Measurements from ENCODE around the gene AGGF1. TPM values are rescaled to one million over a fixed set of nuclear protein-coding genes. Genes with fewer than 3 reads are reported as not detected.

AGGF1 gene, protein sequence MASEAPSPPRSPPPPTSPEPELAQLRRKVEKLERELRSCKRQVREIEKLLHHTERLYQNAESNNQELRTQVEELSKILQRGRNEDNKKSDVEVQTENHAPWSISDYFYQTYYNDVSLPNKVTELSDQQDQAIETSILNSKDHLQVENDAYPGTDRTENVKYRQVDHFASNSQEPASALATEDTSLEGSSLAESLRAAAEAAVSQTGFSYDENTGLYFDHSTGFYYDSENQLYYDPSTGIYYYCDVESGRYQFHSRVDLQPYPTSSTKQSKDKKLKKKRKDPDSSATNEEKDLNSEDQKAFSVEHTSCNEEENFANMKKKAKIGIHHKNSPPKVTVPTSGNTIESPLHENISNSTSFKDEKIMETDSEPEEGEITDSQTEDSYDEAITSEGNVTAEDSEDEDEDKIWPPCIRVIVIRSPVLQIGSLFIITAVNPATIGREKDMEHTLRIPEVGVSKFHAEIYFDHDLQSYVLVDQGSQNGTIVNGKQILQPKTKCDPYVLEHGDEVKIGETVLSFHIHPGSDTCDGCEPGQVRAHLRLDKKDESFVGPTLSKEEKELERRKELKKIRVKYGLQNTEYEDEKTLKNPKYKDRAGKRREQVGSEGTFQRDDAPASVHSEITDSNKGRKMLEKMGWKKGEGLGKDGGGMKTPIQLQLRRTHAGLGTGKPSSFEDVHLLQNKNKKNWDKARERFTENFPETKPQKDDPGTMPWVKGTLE
- total RNA-seq: 25.8 and 31.2 TPM in 2 replicates

DNA sequence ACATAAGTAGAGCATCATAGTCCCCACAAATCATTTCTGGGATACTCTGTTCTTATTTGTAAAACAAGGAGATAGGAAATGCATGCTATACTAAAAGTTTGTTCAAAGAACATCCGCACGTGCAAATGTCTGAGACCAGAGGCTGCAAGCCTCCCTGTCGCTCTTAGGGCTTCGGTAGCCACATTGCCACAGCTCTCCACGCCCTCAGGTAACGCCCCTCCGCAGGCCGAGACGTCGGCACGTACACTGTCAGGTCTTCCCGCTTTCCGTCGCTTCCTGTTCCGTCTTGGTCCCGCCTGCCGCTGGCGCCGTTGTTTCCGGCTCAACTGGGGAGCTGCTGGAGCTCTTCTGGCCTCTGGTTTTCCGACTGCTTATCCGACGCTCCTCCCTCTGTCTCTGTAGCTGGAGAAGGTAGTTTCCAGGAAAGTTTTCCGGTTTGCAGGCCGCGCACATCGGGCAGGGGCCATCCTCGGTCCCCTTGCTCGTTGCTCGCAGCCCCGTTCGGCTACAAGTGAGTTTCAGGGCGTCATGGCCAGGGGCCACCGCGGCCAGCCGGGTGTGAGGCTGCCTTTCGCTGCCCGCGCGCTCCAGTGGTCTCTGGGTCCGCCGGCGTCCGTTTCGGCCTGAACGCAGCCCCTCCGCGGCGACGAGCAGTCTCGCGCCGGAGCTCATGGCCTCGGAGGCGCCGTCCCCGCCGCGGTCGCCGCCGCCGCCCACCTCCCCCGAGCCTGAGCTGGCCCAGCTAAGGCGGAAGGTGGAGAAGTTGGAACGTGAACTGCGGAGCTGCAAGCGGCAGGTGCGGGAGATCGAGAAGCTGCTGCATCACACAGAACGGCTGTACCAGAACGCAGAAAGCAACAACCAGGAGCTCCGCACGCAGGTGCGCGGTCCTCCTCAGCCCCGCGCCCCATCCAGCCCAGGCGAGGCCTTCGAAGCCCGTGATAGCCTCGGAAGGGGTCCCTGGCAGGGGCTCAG is at the start of gene AGGF1:
Gene AGGF1, plus strand, starts transcription at position 308 of the 975 bp plus-strand sequence. Its CDS starts 363 bp downstream, at position 671.

DNA sequence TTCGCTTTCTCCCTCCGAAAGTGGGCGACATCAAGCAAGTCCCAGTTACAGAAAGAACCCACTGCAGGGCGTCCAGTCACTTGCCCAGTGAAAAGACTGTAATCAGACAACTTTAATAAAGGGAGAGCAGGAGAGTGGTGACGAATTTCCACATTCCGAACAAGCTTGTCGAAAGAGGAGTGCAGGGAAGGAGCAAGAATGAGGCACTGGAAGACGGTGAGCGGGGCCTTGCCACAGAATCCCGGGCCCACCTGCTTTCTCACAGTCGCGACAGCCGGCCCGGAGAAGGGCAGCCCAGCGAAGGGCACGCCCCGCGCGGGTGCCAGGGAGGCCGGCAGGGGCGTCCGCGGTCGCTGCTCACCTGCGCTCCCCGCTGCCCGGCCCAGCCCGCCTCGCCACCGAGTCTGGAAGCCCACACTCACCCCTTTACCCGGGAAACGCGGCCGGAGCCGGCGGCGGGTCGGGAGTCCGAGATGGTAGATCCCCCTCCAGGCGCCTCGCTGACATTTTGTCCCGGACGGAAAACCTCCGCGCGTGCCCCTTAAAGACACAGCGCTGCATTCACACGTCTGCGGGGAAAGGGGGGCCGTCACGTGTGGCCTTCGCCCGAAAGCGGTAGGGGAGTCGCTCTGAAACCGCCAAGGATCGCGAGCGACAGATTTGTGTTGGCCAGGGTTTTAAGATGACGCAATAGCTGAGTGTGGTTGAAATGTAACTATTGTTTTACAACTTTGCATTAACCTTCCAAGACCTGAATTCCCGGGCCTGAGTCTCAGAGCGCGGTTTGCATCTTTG is 56.7 kb downstream of the AGGF1 start, which contains the start of gene ZBED3:
Gene ZBED3, minus strand, starts transcription at position 597 of the 795 bp plus-strand sequence. CDS start 9,407 bp downstream, outside the sequence.

Other genes starting within 250 kb of the AGGF1 start
- 4.8 and 15.1 TPM in 2 replicates for gene F2RL1, start 211.4 kb upstream of the AGGF1 start, total RNA-seq
- not detected in 2 replicates for gene S100Z, start 180.4 kb upstream of the AGGF1 start, total RNA-seq
- gene CRHBP, start 77.4 kb upstream of the AGGF1 start, total RNA-seq: not detected in 2 replicates
- gene ZBED3, start 56.9 kb downstream of the AGGF1 start, total RNA-seq: 1.3 and 1.5 TPM in 2 replicates
- not detected in 2 replicates for gene PDE8B, start 180.3 kb downstream of the AGGF1 start, total RNA-seq

Measured in smooth muscle cell of the umbilical artery (primary cell).